ENCODE data around the gene ZMYND8. TPM values are rescaled to one million over a fixed set of nuclear protein-coding genes. Genes with fewer than 3 reads are reported as not detected.
A peak's percentile ranks its signal among the peaks of the same experiment; 100 is the strongest.
"Not testable (repeated sequence)": the region's sequence is repeated elsewhere in the genome, so short reads cannot be mapped to it uniquely, and the experiment has no call there.

ZMYND8 gene
- total RNA-seq, 1 experiment from 2014 or later, result 11.6 TPM

DNA sequence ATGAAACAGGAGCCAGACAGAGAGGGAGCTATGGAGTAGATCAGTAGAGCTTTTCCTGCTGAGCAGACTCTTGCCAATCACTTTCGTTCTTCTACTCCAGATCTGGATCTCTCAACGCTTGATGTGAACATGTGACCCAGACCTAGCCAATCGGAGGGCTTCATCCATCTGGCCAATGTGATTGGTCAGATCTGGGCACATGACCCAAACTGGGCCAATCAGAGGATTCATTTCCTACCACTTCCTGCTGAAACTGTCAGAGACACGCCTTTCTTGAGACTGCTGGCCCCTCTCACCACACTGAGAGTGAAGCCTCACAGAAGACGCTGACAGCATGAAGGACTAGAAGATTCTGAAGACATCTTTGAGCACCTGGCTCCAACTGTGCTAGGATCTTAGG, 44.2 kb upstream of the ZMYND8 start:
- ATAC-seq (no peak), DNase-seq (peak; percentile 35)
- Histone ChIP-seq H3K27ac (ENCODE audit: low read length) (no peak overlapping the region), H3K4me1 (ENCODE audit: insufficient read depth, low read length) (no peaks in the 10 kb centered on the region), H3K4me3 (ENCODE audit: low read length) (no peak overlapping the region), H3K4me2 (ENCODE audit: low read length) (no peak overlapping the region), H3K9me3 (ENCODE audit: low read length) (no peaks in the 10 kb centered on the region), H3K79me2 (ENCODE audit: low read length) (no peaks in the 10 kb centered on the region), H3K36me3 (ENCODE audit: low read depth, low read length) (no peaks in the 10 kb centered on the region), H3F3A (ENCODE audit: low read length, unreplicated experiment) (no peaks in the 10 kb centered on the region), H4K20me1 (ENCODE audit: low read length) (no peaks in the 10 kb centered on the region), H3K9me2 (replicated peaks; ENCODE audit: low read length) (no peaks in the 10 kb centered on the region), H2AFZ (ENCODE audit: low read length) (no peak overlapping the region), H3K9ac (ENCODE audit: low read length) (no peak overlapping the region), H3K27me3 (ENCODE audit: low read length) (no peaks in the 10 kb centered on the region)
- no TSS peak for BruUV-seq (replicated peaks)
- intact Hi-C loops (cut with micrococcal nuclease), result no loop called here
- POLR2A ChIA-PET (ENCODE audit: unreplicated experiment), result no interaction called here
- TF ChIP-seq, protein P1, sequence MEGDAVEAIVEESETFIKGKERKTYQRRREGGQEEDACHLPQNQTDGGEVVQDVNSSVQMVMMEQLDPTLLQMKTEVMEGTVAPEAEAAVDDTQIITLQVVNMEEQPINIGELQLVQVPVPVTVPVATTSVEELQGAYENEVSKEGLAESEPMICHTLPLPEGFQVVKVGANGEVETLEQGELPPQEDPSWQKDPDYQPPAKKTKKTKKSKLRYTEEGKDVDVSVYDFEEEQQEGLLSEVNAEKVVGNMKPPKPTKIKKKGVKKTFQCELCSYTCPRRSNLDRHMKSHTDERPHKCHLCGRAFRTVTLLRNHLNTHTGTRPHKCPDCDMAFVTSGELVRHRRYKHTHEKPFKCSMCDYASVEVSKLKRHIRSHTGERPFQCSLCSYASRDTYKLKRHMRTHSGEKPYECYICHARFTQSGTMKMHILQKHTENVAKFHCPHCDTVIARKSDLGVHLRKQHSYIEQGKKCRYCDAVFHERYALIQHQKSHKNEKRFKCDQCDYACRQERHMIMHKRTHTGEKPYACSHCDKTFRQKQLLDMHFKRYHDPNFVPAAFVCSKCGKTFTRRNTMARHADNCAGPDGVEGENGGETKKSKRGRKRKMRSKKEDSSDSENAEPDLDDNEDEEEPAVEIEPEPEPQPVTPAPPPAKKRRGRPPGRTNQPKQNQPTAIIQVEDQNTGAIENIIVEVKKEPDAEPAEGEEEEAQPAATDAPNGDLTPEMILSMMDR (conservative IDR thresholded peaks at IDR 0.05; ENCODE audit: low read depth, low read length), result no peak
- no peak for TF ChIP-seq EZH2 (IDR thresholded peaks at IDR 0.05; ENCODE audit: low read length, unreplicated experiment)
- CTCF ChIA-PET, result no interaction called here

DNA sequence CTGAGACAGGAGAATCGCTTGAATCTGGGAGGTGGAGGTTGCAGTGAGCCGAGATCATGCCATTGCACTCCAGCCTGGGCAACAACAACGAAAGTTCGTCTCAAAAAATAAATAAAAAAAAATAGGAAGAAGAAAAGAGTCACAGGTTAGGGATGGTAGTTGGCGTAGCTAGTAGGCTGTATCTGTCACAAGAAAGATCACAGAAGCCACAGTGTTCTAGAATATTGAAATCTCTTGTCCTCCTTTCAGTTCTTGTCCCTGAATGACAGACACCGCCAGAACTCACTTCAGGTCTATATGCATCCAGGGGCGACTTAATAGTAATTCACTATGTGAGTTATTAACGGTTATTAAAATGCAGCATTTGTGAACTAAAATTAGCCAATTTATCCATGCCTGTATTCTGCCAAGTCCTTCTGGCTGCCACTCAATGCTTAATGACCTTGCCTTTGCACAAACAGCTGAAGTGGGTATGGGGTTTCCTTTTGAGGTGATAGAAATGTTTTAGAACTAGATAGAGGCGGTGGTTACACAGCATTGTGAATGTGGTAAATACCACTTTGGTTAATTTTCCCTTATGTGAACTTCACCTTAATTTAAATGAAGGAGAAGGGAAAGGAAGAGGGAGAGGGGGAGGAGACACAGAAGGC, 41.3 kb upstream of the ZMYND8 start:
- Histone ChIP-seq H3K27me3 (ENCODE audit: low read length) (no peaks in the 10 kb centered on the region), H3K9me2 (replicated peaks; ENCODE audit: low read length) (no peaks in the 10 kb centered on the region), H3K9ac (ENCODE audit: low read length) (no peak overlapping the region), H3K27ac (ENCODE audit: low read length) (no peak overlapping the region), H3K9me3 (ENCODE audit: low read length) (no peaks in the 10 kb centered on the region), H3K4me1 (ENCODE audit: insufficient read depth, low read length) (peaks cover 11% of the 10 kb centered on the region), H3K36me3 (ENCODE audit: low read depth, low read length) (no peaks in the 10 kb centered on the region), H3K4me3 (ENCODE audit: low read length) (no peak overlapping the region), H3F3A (ENCODE audit: low read length, unreplicated experiment) (peaks cover 7% of the 10 kb centered on the region), H3K79me2 (ENCODE audit: low read length) (no peaks in the 10 kb centered on the region), H4K20me1 (ENCODE audit: low read length) (no peaks in the 10 kb centered on the region), H2AFZ (ENCODE audit: low read length) (no peak overlapping the region), H3K4me2 (ENCODE audit: low read length) (no peak overlapping the region)
- BruUV-seq (replicated peaks), result no TSS peak
- intact Hi-C loops (cut with micrococcal nuclease), result no loop called here
- ChIA-PET CTCF (no interaction called here), POLR2A (ENCODE audit: unreplicated experiment) (no interaction called here)
- TF ChIP-seq, protein P1 (conservative IDR thresholded peaks at IDR 0.05; ENCODE audit: low read depth, low read length), result no peak
- TF ChIP-seq EZH2phosphoT487 (IDR thresholded peaks at IDR 0.05; ENCODE audit: borderline replicate concordance, low read length), result no peak
- TF ChIP-seq EZH2 (IDR thresholded peaks at IDR 0.05; ENCODE audit: low read length, unreplicated experiment), result no peak
- ATAC-seq (no peak), DNase-seq (no peak)

DNA sequence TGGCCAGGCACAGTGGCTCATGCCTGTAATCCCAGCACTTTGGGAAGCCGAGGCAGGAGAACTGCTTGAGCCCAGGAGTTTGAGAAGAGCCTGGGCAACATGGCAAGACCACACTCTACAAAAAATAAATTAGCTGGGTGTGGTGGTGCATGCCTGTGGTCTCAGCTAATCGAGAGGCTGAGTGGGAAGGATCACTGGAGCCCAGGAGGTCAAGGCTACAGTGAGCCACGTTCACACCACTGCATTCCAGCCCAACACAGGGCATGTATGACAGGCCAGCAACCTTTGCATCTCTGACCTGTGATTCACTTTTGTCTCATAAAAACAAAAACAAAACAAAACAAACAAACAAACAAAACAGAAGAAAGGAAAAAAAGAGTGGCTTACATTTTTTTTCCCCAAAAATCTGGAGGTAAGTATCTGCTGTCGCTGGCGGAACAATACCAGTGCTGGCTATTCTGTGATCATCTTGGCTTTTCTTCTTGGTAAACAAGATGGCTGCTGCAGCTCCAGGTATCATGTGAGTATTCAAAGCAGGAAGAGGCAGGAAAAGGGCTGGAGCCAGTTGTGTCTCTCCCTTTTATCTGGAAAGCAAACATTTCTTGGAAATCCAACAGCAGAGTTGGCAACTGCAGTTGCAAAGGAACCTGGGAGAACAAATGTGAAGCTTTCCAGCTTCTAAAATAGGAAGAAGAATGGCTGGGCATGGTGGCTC, 40.4 kb upstream of the ZMYND8 start:
- Histone ChIP-seq H3K27ac (ENCODE audit: low read length) (no peak overlapping the region), H3F3A (ENCODE audit: low read length, unreplicated experiment) (peaks cover 11% of the 10 kb centered on the region), H3K36me3 (ENCODE audit: low read depth, low read length) (no peaks in the 10 kb centered on the region), H3K4me2 (ENCODE audit: low read length) (no peak overlapping the region), H2AFZ (ENCODE audit: low read length) (peak overlapping the region; percentile 58), H3K9me2 (replicated peaks; ENCODE audit: low read length) (no peaks in the 10 kb centered on the region), H3K4me3 (ENCODE audit: low read length) (no peak overlapping the region), H3K27me3 (ENCODE audit: low read length) (no peaks in the 10 kb centered on the region), H3K9ac (ENCODE audit: low read length) (no peak overlapping the region), H4K20me1 (ENCODE audit: low read length) (no peaks in the 10 kb centered on the region), H3K79me2 (ENCODE audit: low read length) (no peaks in the 10 kb centered on the region), H3K4me1 (ENCODE audit: insufficient read depth, low read length) (peaks cover 18% of the 10 kb centered on the region), H3K9me3 (ENCODE audit: low read length) (no peaks in the 10 kb centered on the region)
- intact Hi-C loops (cut with micrococcal nuclease), result no loop called here
- ChIA-PET POLR2A (ENCODE audit: unreplicated experiment) (no interaction called here), CTCF (no interaction called here)
- DNase-seq (no peak), ATAC-seq (no peak)
- TF ChIP-seq EZH2 (IDR thresholded peaks at IDR 0.05; ENCODE audit: low read length, unreplicated experiment) (no peak), EZH2phosphoT487 (IDR thresholded peaks at IDR 0.05; ENCODE audit: borderline replicate concordance, low read length) (no peak)
- TF ChIP-seq, protein P1 (conservative IDR thresholded peaks at IDR 0.05; ENCODE audit: low read depth, low read length), result no peak
- no TSS peak for BruUV-seq (replicated peaks)

DNA sequence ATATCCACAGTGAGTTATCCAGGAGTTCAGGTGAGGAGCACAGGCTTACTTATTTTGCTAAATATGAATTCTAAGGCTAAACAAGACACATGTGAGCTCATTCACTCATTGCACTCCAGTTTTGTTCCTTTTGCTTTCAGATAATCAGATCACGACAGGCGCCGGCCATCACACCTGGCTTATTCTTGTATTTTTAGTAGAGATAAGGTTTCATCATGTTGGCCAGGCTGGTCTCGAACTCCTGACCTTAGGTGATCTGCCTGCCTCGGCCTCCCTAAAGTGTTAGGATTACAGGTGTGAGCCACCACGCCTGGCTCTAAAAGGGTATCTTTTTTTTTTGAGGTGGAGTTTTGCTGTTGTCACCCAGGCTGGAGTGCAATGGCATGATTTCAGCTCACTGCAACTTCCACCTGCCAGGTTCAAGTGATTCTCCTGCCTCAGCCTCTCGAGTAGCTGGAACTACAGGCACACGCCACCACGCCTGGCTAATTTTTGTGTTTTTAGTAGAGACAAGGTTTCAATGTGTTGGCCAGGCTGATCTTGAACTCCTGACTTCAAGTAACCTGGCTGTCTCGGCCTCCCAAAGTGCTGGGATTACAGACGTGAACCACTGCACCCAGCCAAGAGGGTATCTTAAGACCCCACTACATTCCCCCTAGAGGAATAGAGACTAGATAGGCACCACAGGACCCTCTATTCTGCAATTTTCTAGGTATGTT, 37.5 kb upstream of the ZMYND8 start:
- Histone ChIP-seq H3F3A (ENCODE audit: low read length, unreplicated experiment) (peaks cover 11% of the 10 kb centered on the region), H3K27ac (ENCODE audit: low read length) (peak overlapping the region; percentile 97), H3K4me1 (ENCODE audit: insufficient read depth, low read length) (peaks cover 37% of the 10 kb centered on the region), H3K9ac (ENCODE audit: low read length) (peak overlapping the region; percentile 89), H3K4me2 (ENCODE audit: low read length) (peak overlapping the region; percentile 82)
- H2AFZ ChIP-seq (ENCODE audit: low read length); H3K9me2 ChIP-seq (replicated peaks; ENCODE audit: low read length); ATAC-seq; H3K36me3 ChIP-seq (ENCODE audit: low read depth, low read length); H3K79me2 ChIP-seq (ENCODE audit: low read length); BruUV-seq (replicated peaks); H3K4me3 ChIP-seq (ENCODE audit: low read length); H3K9me3 ChIP-seq (ENCODE audit: low read length); DNase-seq; CTCF ChIA-PET; H3K27me3 ChIP-seq (ENCODE audit: low read length); H4K20me1 ChIP-seq (ENCODE audit: low read length): not testable (repeated sequence)
- POLR2A ChIA-PET (ENCODE audit: unreplicated experiment), result interaction anchor here (0.8 kb wide), 1 partner anchor 108 kb away, joined by 4 read pairs; the partner anchor contains the start of gene NCOA3
- intact Hi-C loops (cut with micrococcal nuclease), result loop anchor here (2.0 kb wide), 2 partner anchors 107 to 227 kb away; partner anchors contain the start of gene NCOA3
